Measurements from ENCODE around the gene SON.
"Not testable (repeated sequence)": the region's sequence is repeated elsewhere in the genome, so short reads cannot be mapped to it uniquely, and the experiment has no call there.

Gene SON

DNA sequence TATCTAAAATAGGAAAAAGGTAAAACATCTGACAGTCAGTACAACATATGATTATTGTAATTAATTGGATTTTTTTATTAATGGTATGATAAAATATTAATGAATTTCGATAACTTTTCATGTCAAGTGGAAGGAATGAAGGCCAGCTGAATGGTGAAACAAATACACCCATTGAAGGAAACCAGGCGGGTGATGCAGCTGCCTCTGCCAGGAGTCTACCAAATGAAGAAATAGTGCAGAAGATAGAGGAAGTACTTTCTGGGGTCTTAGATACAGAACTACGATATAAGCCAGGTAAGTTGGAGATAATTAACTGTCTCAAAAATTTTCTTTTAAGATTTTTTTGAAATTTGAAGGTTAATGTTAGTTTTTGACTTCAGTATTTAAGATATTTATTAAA is 3.2 kb downstream of the SON start:
- no peak for DNase-seq (ENCODE audit: low read depth)

- DNase-seq (ENCODE audit: low read depth), result no peak
Measured at GRCh38 chr21:33549848-33550771, 7.3 kb downstream of the SON start.

GRCh38 chr21:33550772-33551660 is 8.2 kb downstream of the SON start:
- DNase-seq (ENCODE audit: low read depth), result no peak

DNA sequence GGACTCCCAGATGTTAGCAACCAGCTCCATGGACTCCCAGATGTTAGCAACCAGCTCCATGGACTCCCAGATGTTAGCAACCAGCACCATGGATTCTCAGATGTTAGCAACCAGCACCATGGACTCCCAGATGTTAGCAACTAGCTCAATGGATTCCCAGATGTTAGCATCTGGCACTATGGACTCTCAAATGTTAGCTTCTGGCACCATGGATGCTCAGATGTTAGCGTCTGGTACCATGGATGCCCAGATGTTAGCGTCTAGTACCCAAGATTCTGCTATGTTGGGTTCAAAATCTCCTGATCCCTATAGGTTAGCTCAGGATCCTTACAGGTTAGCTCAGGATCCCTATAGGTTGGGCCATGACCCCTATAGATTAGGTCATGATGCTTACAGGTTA is 8.8 kb downstream of the SON start:
- DNase-seq (ENCODE audit: low read depth), result no peak

- no peak for DNase-seq (ENCODE audit: low read depth)
Measured at GRCh38 chr21:33552093-33552998, 9.5 kb downstream of the SON start.

DNA sequence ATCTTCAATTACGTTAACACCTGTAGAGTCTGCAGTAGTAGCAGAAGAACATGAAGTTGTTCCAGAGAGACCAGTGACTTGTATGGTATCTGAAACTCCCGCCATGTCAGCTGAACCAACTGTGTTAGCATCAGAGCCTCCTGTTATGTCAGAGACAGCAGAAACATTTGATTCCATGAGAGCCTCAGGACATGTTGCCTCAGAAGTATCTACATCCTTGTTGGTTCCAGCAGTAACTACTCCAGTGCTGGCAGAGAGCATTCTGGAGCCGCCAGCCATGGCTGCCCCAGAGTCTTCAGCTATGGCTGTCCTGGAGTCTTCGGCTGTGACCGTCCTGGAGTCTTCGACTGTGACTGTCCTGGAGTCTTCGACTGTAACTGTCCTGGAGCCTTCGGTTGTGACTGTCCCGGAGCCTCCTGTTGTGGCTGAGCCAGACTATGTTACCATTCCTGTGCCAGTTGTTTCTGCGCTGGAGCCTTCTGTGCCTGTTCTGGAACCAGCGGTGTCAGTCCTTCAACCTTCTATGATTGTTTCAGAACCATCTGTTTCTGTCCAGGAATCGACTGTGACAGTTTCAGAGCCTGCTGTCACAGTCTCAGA is 10.3 kb downstream of the SON start:
- no peak for DNase-seq (ENCODE audit: low read depth)

- DNase-seq (ENCODE audit: low read depth), result no peak
Measured at GRCh38 chr21:33554236-33554981, 11.6 kb downstream of the SON start.

DNA sequence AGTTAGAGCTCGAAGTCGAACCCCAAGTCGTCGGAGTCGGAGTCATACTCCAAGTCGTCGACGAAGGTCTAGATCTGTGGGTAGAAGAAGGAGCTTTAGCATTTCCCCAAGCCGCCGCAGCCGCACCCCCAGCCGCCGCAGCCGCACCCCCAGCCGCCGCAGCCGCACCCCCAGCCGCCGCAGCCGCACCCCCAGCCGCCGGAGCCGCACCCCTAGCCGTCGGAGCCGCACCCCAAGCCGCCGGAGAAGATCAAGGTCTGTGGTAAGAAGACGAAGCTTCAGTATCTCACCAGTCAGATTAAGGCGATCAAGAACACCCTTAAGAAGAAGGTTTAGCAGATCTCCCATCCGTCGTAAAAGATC is 12.1 kb downstream of the SON start:
- DNase-seq (ENCODE audit: low read depth), result no peak

DNA sequence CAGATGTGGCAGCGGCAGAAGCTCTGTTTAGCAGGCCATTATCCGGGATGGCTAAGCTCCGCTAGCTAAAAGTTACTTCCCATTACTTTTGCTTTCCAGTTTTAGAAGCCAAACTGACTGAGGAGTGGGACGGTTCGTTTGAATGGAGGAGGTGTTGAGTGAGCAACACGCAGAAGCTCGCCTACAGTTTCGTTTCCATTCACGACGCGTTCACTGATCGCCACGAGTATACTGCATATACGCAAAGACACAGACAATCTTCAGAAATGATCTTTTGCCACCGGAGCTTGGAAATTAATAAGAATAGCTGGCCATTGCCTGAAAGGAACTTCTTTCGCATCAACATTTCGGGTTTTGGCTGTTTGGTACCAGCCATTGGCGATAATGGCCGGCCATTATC is 14.6 kb downstream of the SON start:
- no peak for DNase-seq (ENCODE audit: low read depth)

DNA sequence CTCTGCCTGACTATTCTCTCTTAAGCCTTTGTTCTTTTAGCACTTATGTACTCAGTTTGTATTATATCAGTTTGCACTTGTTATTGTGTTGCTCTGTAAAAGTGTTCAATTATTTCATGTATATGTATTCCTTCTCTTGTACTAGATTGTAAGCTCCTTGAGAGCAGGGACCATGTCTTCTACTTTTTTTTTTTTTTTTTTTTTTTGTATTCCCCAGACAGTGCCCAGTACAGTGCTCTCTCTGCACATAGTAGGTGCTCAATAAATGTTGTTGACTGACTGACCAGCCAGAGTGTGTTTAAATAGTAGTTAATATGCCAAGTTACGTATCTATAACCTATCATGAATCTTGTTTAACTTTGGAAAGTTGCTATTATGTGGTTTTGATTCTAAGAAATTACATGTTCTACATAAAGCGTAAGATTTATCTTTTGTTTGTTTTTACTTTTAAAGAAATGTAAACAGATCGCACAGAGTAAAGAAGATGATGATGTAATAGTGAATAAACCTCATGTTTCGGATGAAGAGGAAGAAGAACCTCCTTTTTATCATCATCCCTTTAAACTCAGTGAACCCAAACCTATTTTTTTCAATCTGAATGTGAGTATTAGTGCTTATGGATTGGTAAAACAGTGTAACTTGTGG is 16.1 kb downstream of the SON start:
- DNase-seq (ENCODE audit: low read depth), result no peak

DNA sequence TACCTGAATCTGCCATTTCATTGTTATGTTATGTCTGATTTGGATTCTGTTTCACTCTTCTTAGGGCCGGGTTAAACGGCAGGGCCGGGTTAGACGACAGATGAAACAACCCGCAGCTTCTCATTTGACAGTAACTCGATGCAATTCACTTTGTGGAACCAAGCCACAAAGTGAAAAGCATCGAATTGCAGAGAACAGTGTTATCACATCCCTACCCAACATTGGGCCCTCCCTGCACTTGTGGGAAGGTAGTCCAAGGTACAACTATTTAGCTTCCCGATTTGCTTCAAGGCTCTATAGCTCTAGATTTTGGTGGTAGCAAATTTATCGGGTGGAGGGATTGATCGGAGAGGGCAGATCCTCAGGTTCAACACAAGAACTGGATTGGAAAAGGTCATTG is 17.0 kb downstream of the SON start:
- DNase-seq (ENCODE audit: low read depth), result no peak

DNA sequence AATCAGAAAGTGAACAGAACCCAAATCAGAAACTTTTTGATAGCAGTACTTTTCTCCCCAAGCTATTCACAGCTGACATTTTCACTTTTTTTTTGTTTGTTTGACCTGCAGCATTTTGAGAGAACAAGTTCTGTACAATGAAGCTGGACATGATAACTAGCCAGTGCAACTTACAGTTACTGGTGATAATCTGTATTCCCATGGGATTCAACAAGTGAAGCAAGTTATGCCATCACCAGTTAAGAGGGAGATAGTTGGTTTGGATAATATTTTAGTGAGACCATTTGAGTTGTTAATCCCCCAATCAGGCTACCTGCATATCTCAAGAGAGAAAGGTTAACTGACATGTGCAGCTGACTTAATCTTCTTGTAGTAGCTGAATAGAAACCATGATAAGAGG is 18.1 kb downstream of the SON start:
- DNase-seq (ENCODE audit: low read depth), result no peak

- no peak for DNase-seq (ENCODE audit: low read depth)
Measured at GRCh38 chr21:33561373-33561772, 18.5 kb downstream of the SON start.

DNA sequence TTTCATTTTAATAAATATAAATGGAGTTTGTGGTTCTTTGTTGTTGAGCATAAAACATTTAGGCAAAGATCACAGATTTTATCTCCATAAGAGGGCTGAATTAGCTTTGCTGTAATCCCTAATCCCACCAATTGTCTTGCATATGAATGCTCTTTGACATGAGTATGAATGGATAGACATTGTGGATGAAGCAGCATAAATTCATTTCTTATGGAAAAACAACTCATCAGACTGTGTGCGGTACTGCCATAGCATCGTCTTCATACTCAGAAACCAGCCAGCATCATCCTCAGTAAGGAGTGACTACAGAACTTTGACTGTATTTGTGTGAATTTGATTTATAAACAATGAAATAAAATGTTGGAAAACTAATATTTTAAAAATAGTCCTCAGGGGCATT is 19.6 kb downstream of the SON start:
- no peak for DNase-seq (ENCODE audit: low read depth)

GRCh38 chr21:33566514-33566913 is 23.7 kb downstream of the SON start:
- no peak for DNase-seq (ENCODE audit: low read depth)

DNA sequence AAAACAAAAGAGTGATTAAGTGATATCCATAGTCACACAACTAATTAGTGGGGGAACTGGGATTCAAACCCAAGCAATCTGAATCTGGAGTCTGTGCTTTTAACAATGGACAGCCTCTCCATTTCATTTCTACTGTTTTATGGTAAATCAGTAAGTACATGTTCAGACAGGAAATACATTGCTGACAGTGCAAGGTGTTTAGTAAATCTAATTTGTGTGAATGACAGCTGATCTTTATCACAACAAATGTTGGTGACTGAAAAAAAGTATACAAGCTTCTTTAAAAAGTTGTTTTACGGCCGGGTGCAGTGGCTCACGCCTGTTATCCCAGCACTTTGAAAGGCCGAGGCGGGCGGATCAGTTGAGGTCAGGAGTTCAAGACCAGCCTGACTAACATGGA is 25.1 kb downstream of the SON start:
- DNase-seq (ENCODE audit: low read depth), result no peak

- DNase-seq (ENCODE audit: low read depth), result no peak
Measured at GRCh38 chr21:33568448-33568847, 25.6 kb downstream of the SON start.

DNA sequence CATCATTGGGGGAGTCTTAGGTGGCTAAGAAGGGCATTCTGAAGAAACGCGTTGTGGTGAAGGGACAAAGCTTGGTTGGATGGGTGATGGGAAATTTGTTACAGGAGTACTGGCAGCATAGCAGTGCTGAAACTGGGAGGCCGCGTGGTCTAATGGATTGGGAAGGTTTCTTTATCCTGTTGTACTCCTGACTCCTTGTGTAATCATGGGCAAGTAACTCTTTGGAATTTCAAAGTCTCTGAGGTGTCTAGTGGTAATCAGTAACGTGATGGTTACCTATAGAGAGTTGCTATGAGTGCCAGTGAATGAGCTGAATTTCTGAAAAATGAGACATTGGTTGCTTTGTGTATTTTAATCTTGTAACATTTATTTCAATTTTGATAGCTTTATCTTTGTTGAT is 27.2 kb downstream of the SON start:
- DNase-seq (ENCODE audit: low read depth), result no peak

GRCh38 chr21:33572350-33572749 is 29.5 kb downstream of the SON start:
- no peak for DNase-seq (ENCODE audit: low read depth)

- DNase-seq (ENCODE audit: low read depth), result not testable (repeated sequence)
Measured at GRCh38 chr21:33576741-33577141, 33.9 kb downstream of the SON start.
